Astrocyte of the cerebellum (primary cell): Measurements from ENCODE around the gene RYR2.

Source experiments
- DNase-seq: peaks from one replicate; pipeline ENCODE4 v3.0.0-alpha.2; 2011; ENCODE audit warnings: low read depth
- H3K4me3 ChIP-seq: 2 replicates; pipeline ENCODE4 v1.5.1; 2011; ENCODE audit warnings: mild to moderate bottlenecking, low read depth, low read length, moderate library complexity
- in situ Hi-C: cut with HindIII; loops from 2 replicates; pipeline ENCODE4 v1.10.0; 2017; ENCODE audit warnings: low sequenced_read_pairs
- TF ChIP-seq, protein P1 (sequence below): IDR thresholded peaks from 2 replicates; pipeline ENCODE4 v1.5.1; 2012; ENCODE audit warnings: low read length, low read depth, moderate library complexity, mild to moderate bottlenecking; ENCODE audit errors: missing control alignments

The RYR2 gene

DNA sequence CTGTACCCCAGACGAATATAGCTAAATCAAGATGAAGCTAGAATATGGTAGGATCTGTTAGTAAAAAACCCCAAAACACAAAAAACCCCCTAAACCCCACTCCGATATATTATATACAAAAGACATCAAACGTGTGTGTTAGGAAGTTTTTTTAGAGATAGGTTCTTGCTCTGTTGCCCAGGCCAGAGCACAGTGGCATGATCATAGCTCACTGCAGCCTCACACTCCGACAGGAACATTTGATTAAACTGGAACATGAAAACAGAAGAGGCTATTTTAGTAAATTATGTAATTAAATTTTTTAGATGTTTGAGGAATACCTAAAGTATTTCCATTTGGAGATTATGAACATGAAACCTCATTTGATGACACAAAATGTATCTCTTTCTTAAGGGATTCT, 8.2 kb upstream of the RYR2 start:
- no peak overlapping the region for H3K4me3 ChIP-seq
- DNase-seq, result no peak
- in situ Hi-C loops, result no loop called here
- TF ChIP-seq, protein P1, sequence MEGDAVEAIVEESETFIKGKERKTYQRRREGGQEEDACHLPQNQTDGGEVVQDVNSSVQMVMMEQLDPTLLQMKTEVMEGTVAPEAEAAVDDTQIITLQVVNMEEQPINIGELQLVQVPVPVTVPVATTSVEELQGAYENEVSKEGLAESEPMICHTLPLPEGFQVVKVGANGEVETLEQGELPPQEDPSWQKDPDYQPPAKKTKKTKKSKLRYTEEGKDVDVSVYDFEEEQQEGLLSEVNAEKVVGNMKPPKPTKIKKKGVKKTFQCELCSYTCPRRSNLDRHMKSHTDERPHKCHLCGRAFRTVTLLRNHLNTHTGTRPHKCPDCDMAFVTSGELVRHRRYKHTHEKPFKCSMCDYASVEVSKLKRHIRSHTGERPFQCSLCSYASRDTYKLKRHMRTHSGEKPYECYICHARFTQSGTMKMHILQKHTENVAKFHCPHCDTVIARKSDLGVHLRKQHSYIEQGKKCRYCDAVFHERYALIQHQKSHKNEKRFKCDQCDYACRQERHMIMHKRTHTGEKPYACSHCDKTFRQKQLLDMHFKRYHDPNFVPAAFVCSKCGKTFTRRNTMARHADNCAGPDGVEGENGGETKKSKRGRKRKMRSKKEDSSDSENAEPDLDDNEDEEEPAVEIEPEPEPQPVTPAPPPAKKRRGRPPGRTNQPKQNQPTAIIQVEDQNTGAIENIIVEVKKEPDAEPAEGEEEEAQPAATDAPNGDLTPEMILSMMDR, result no peak

GRCh38 chr1:237035759-237036158, 6.2 kb upstream of the RYR2 start:
- DNase-seq, result no peak
- in situ Hi-C loops, result no loop called here
- TF ChIP-seq, protein P1, result no peak
- no peak overlapping the region for H3K4me3 ChIP-seq

GRCh38 chr1:237038211-237038610, 3.8 kb upstream of the RYR2 start:
- no peak for DNase-seq
- in situ Hi-C loops, result no loop called here
- TF ChIP-seq, protein P1, result no peak
- H3K4me3 ChIP-seq, result no peak overlapping the region

- in situ Hi-C loops, result no loop called here
- TF ChIP-seq, protein P1, result no peak
- no peak for DNase-seq
- no peak overlapping the region for H3K4me3 ChIP-seq
Observed at GRCh38 chr1:237040823-237041222, 1.2 kb upstream of the RYR2 start.

DNA sequence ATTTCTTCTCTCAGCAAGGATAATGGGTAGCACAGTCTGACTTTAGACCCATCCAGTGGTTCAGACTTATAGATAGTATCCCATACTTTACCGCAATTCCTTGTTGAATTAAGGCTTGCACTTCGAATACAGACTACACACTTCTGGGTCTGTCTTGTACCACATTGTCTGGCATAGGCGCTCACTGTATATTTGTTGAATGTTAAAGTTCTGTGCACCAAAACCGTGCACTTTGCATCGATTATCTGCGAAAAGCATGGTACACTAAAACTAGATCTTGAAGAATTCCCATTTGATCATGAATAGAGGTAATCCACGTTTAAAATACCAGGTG, 556 bp upstream of the RYR2 start:
- in situ Hi-C loops, result no loop called here
- DNase-seq, result no peak
- TF ChIP-seq, protein P1, result no peak

GRCh38 chr1:237042526-237042891, 525 bp downstream of the RYR2 start:
- in situ Hi-C loops, result no loop called here
- TF ChIP-seq, protein P1, result no peak
- DNase-seq, result no peak
- peak overlapping the region; percentile 33 for H3K4me3 ChIP-seq

More for the DNA sequence above, 556 bp upstream of the RYR2 start:
- H3K4me3 ChIP-seq, result no peak overlapping the region
